ENCODE data around the gene PIP5KL1. TPM values are rescaled to one million over a fixed set of nuclear protein-coding genes. Genes with fewer than 3 reads are reported as not detected.

PIP5KL1 gene
- total and polyA plus RNA-seq, 2 donors (not counting 3 experiments of a cell fraction or from before 2014, with no cell fraction given) = 1.5 to 2.9 TPM

DNA sequence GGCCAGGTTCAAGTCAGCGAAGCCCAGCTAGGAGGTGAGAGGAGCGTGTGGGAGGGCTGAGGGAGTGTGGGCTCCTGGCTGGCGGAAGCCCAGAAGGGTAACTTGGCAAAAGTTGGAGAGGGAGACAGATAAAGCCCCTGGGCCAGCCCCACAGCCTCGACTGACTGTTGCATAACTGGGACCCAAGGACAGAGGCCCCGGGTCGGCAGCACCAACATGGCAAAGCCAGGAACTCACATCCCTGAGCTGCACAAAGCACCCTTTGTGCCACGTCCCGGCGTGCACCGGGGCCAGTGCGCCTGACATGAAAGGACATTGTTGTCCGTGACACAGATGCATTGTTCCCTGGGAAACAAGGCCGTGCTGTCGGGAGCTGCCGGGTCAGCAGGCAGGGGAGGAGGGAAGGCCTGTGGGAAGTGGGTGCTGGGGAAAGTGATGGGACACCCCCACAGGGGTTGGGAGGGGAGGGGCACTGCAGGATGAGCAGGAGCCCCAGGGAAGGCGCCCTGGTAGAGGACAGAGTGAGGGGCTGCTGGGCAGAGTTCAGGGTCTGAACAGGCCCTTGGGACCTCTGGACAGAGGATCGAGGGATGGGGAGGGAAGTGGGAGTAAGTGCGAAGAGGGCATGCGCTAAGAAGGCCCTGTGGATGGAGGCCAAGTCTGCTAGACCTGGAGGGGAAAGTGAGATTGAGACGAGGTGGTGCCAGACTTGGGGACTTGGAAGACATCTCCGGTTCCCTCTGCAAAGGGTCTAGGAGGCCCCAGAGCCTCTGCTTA is 20.1 kb upstream of the PIP5KL1 start:
- no peak for FAIRE-seq
- Histone ChIP-seq H3K4me2 (ENCODE audit: insufficient read depth, low read length) (no peak overlapping the region), H2AFZ (ENCODE audit: low read depth, low read length) (no peak overlapping the region)

DNA sequence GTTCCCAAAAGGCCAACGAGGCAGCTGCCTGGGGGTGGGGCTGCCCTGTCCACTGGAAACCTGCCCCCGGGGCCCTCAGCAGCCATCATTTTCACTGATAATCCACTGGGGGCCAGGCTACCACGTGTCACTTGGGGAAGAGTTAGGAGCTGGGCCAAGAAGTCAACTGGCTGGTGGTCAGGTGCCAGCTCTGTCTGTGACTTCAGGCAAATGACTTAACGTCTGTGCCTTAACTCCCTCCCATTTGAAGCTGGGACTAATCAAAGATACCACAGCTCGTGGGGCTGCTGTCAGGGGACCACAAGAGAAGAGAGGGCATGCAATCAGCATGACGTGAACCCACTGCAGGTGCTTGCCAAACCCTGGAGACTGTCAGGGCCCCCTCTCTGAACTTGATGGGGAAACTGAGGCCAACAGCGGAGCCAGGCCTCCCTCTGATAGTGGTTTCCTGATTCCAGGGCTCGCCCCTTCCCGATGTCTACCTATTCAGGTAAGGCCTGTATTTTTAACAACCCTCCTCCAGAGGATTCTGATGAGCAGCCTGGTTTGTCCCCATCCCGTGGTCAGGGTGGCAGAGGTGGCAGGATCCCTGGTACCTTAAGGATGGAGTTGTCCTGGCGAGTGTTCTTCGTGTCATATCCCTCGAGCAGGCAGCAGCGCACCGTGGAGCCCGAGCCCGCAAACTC is 19.4 kb upstream of the PIP5KL1 start:
- BruUV-seq (replicated peaks) = no TSS peak
- DNase-seq (ENCODE audit: low read depth, low spot score) (no peak), FAIRE-seq (no peak)
- intact Hi-C loops (cut with micrococcal nuclease) = no loop called here
- no peaks in the 10 kb centered on the region for H3K36me3 ChIP-seq (ENCODE audit: control insufficient read depth in 2 of 2, extremely low read depth in 1 of 2, insufficient read depth in 2 of 2, low read length in 2 of 2)
- CTCF ChIA-PET = interaction anchor here (0.6 to 3.3 kb wide), 3 partner anchors 56 to 141 kb away, joined by 3 to 17 read pairs (median 5); no protein-coding TSS in a partner anchor
- TF ChIP-seq, protein P1, sequence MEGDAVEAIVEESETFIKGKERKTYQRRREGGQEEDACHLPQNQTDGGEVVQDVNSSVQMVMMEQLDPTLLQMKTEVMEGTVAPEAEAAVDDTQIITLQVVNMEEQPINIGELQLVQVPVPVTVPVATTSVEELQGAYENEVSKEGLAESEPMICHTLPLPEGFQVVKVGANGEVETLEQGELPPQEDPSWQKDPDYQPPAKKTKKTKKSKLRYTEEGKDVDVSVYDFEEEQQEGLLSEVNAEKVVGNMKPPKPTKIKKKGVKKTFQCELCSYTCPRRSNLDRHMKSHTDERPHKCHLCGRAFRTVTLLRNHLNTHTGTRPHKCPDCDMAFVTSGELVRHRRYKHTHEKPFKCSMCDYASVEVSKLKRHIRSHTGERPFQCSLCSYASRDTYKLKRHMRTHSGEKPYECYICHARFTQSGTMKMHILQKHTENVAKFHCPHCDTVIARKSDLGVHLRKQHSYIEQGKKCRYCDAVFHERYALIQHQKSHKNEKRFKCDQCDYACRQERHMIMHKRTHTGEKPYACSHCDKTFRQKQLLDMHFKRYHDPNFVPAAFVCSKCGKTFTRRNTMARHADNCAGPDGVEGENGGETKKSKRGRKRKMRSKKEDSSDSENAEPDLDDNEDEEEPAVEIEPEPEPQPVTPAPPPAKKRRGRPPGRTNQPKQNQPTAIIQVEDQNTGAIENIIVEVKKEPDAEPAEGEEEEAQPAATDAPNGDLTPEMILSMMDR (IDR thresholded peaks at IDR 0.05; ENCODE audit: extremely low read depth in 1 of 2, insufficient read depth in 1 of 2, low read depth in 1 of 2, low read length in 2 of 2) = no peak
- TF ChIP-seq EZH2 (IDR thresholded peaks at IDR 0.05; ENCODE audit: borderline replicate concordance, low read depth, low read length, severe bottlenecking) (no peak), JUN (IDR thresholded peaks at IDR 0.05; ENCODE audit: borderline replicate concordance, insufficient read depth, insufficient read length, low read depth) (no peak), FOS (IDR thresholded peaks at IDR 0.05; ENCODE audit: borderline replicate concordance, insufficient read depth, low read length) (no peak), GATA2 (IDR thresholded peaks at IDR 0.05; ENCODE audit: insufficient read depth, insufficient read length, low read depth, low read length) (no peak), POLR2AphosphoS5 (IDR thresholded peaks at IDR 0.05; ENCODE audit: insufficient read depth, low read depth, low read length) (no peak), MYC (IDR thresholded peaks at IDR 0.05; ENCODE audit: low read depth, low read length) (no peak), POLR2A (IDR thresholded peaks at IDR 0.05; ENCODE audit: low read depth, low read length) (no peak)
- TF ChIP-seq, protein P2, sequence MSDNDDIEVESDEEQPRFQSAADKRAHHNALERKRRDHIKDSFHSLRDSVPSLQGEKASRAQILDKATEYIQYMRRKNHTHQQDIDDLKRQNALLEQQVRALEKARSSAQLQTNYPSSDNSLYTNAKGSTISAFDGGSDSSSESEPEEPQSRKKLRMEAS (IDR thresholded peaks at IDR 0.05; ENCODE audit: insufficient read depth, insufficient read length) = no peak
- H3K79me2 ChIP-seq (ENCODE audit: control insufficient read depth, insufficient read depth, low read length) = no peaks in the 10 kb centered on the region
- H3K9ac ChIP-seq (replicated peaks; ENCODE audit: extremely low read depth, insufficient read depth, low read length) = no peak overlapping the region
- POLR2A ChIA-PET = no interaction called here
- H3K4me1 ChIP-seq (ENCODE audit: control insufficient read depth, extremely low read depth, insufficient read depth, low read length) = peaks cover 6% of the 10 kb centered on the region
- no peaks in the 10 kb centered on the region for H3K9me1 ChIP-seq (replicated peaks; ENCODE audit: control insufficient read depth, extremely low read depth, insufficient read depth, low read length)
- no peak overlapping the region for H3K27ac ChIP-seq (ENCODE audit: insufficient read depth, low read depth, low read length)
- H2AFZ ChIP-seq (ENCODE audit: low read depth, low read length) = no peak overlapping the region
- H3K27me3 ChIP-seq (ENCODE audit: control insufficient read depth in 2 of 2, insufficient read depth in 2 of 2, low read length in 2 of 2) = no peaks in the 10 kb centered on the region
- H4K20me1 ChIP-seq (replicated peaks; ENCODE audit: control insufficient read depth, extremely low read depth, insufficient read depth, low read length) = no peaks in the 10 kb centered on the region
- dilution Hi-C loops (cut with MboI; ENCODE audit: extremely low pct_ligation_motif_present, low sequenced_read_pairs) = no loop called here
- no peak overlapping the region for H3K4me2 ChIP-seq (ENCODE audit: insufficient read depth, low read length)
- no peak overlapping the region for H3K4me3 ChIP-seq (replicated peaks in 1 of 3; ENCODE audit: insufficient read depth in 1 of 3, low read depth in 1 of 3, low read length in 3 of 3)
- no peaks in the 10 kb centered on the region for H3K9me3 ChIP-seq (replicated peaks; ENCODE audit: control insufficient read depth, insufficient read depth, low read length)

More for the DNA sequence above, 20.1 kb upstream of the PIP5KL1 start:
- no peaks in the 10 kb centered on the region for H3K9me3 ChIP-seq (replicated peaks; ENCODE audit: control insufficient read depth, insufficient read depth, low read length)
- H3K27me3 ChIP-seq (ENCODE audit: control insufficient read depth in 2 of 2, insufficient read depth in 2 of 2, low read length in 2 of 2) = no peaks in the 10 kb centered on the region
- H3K79me2 ChIP-seq (ENCODE audit: control insufficient read depth, insufficient read depth, low read length) = no peaks in the 10 kb centered on the region
- DNase-seq (ENCODE audit: low read depth, low spot score) = no peak
- H3K36me3 ChIP-seq (ENCODE audit: control insufficient read depth in 2 of 2, extremely low read depth in 1 of 2, insufficient read depth in 2 of 2, low read length in 2 of 2) = no peaks in the 10 kb centered on the region
- ChIA-PET CTCF (interaction anchor here (0.6 to 2.5 kb wide), 2 partner anchors 7 to 10 kb away, joined by 4 to 37 read pairs; no protein-coding TSS in a partner anchor), POLR2A (no interaction called here)
- H3K4me1 ChIP-seq (ENCODE audit: control insufficient read depth, extremely low read depth, insufficient read depth, low read length) = peaks cover 6% of the 10 kb centered on the region
- dilution Hi-C loops (cut with MboI; ENCODE audit: extremely low pct_ligation_motif_present, low sequenced_read_pairs) = no loop called here
- no peak overlapping the region for H3K27ac ChIP-seq (ENCODE audit: insufficient read depth, low read depth, low read length)
- H4K20me1 ChIP-seq (replicated peaks; ENCODE audit: control insufficient read depth, extremely low read depth, insufficient read depth, low read length) = no peaks in the 10 kb centered on the region
- BruUV-seq (replicated peaks) = no TSS peak
- H3K9me1 ChIP-seq (replicated peaks; ENCODE audit: control insufficient read depth, extremely low read depth, insufficient read depth, low read length) = no peaks in the 10 kb centered on the region
- H3K9ac ChIP-seq (replicated peaks; ENCODE audit: extremely low read depth, insufficient read depth, low read length) = no peak overlapping the region
- no peak overlapping the region for H3K4me3 ChIP-seq (replicated peaks in 1 of 3; ENCODE audit: insufficient read depth in 1 of 3, low read depth in 1 of 3, low read length in 3 of 3)
- TF ChIP-seq POLR2A (IDR thresholded peaks at IDR 0.05; ENCODE audit: low read depth, low read length) = no peak
- TF ChIP-seq JUN (IDR thresholded peaks at IDR 0.05; ENCODE audit: borderline replicate concordance, insufficient read depth, insufficient read length, low read depth) = no peak
- TF ChIP-seq EZH2 (IDR thresholded peaks at IDR 0.05; ENCODE audit: borderline replicate concordance, low read depth, low read length, severe bottlenecking) = no peak
- intact Hi-C loops (cut with micrococcal nuclease) = no loop called here

All from endothelial cell of umbilical vein (primary cell).